Activated naive CD8-positive, alpha-beta T cell treated with anti-CD3 and anti-CD28 coated beads, Interleukin-2, amount 10 ng/mL, durations not matched to agents 7 days and 5 days (primary cell): ENCODE results near the gene DBH. TPM values are rescaled to one million over a fixed set of nuclear protein-coding genes. Genes with fewer than 3 reads are reported as not detected.
A peak's percentile ranks its signal among the peaks of the same experiment; 100 is the strongest.

Experiments used
- ATAC-seq: fragments of 150-1000 bp; cut with Tn5 transposase; one replicate; pipeline ENCODE4 v1.10.0; 2021; ENCODE audit warnings: low read depth, moderate library complexity
- POLR2A ChIA-PET: fragments of 350-600 bp; sonication (Branson Sonifier 250); formaldehyde crosslinking; loops from one replicate; lab custom pipeline; 2021; ENCODE audit warnings: antibody characterized with exemption; lab: Charles Lee
- DNase-seq: peaks from one replicate; pipeline ENCODE4 v3.0.0; 2021
- H3K27ac Mint-ChIP-seq: one replicate; pipeline ENCODE4 v1.8.0; 2022; ENCODE audit warnings: mild to moderate bottlenecking, mixed read lengths
- H3K27me3 Mint-ChIP-seq: one replicate; pipeline ENCODE4 v1.8.0; 2022; ENCODE audit warnings: mild to moderate bottlenecking, moderate library complexity, mixed read lengths
- H3K36me3 Mint-ChIP-seq: one replicate; pipeline ENCODE4 v1.8.0; 2021; ENCODE audit warnings: mild to moderate bottlenecking, mixed read lengths
- H3K4me1 Mint-ChIP-seq: one replicate; pipeline ENCODE4 v1.8.0; 2021; ENCODE audit warnings: mixed read lengths
- H3K4me3 Mint-ChIP-seq: one replicate; pipeline ENCODE4 v1.8.0; 2022; ENCODE audit warnings: mild to moderate bottlenecking, moderate library complexity, mixed read lengths
- H3K9me3 Mint-ChIP-seq: one replicate; pipeline ENCODE4 v1.8.0; 2021; ENCODE audit warnings: mixed read lengths
- total RNA-seq, 2 experiments: library from RNA; stranded (reverse); gene quantifications; one replicate each; pipeline ENCODE4 v1.2.3, GENCODE V29; 2021

Gene DBH
- total RNA-seq, 2 experiments from 2014 or later: not detected

- no peak for ATAC-seq
- POLR2A ChIA-PET: interaction anchor here (1.1 to 1.4 kb wide), 2 partner anchors 18 to 24 kb away, joined by 3 to 4 read pairs; no protein-coding TSS in a partner anchor
- no peaks in the 10 kb centered on the region for H3K36me3 Mint-ChIP-seq
- H3K4me3 Mint-ChIP-seq: no peak overlapping the region
- H3K9me3 Mint-ChIP-seq: no peaks in the 10 kb centered on the region
- peaks cover 5% of the 10 kb centered on the region for H3K4me1 Mint-ChIP-seq
- no peak for DNase-seq
- H3K27ac Mint-ChIP-seq: no peak overlapping the region
- H3K27me3 Mint-ChIP-seq: peaks cover 49% of the 10 kb centered on the region
Measured at GRCh38 chr9:133659516-133659915, 23.4 kb downstream of the DBH start.

- no peak overlapping the region for H3K27ac Mint-ChIP-seq
Measured at GRCh38 chr9:133661846-133662540, 25.8 kb downstream of the DBH start.

GRCh38 chr9:133664173-133665050, 28.2 kb downstream of the DBH start:
- DNase-seq (no peak), ATAC-seq (no peak)
- peaks cover 8% of the 10 kb centered on the region for H3K27me3 Mint-ChIP-seq
- H3K4me3 Mint-ChIP-seq: no peak overlapping the region
- POLR2A ChIA-PET: no interaction called here
- H3K9me3 Mint-ChIP-seq: no peaks in the 10 kb centered on the region
- H3K27ac Mint-ChIP-seq: no peak overlapping the region
- no peaks in the 10 kb centered on the region for H3K36me3 Mint-ChIP-seq
- H3K4me1 Mint-ChIP-seq: no peaks in the 10 kb centered on the region

More at GRCh38 chr9:133661846-133662540, 25.8 kb downstream of the DBH start:
- Mint-ChIP-seq H3K9me3 (no peaks in the 10 kb centered on the region), H3K4me3 (no peak overlapping the region), H3K4me1 (peaks cover 3% of the 10 kb centered on the region), H3K27me3 (peaks cover 30% of the 10 kb centered on the region), H3K36me3 (no peaks in the 10 kb centered on the region)
- ATAC-seq (no peak), DNase-seq (no peak)
- POLR2A ChIA-PET: no interaction called here

GRCh38 chr9:133665096-133665495, 28.9 kb downstream of the DBH start:
- no peaks in the 10 kb centered on the region for H3K36me3 Mint-ChIP-seq
- peaks cover 1% of the 10 kb centered on the region for H3K27me3 Mint-ChIP-seq
- H3K4me3 Mint-ChIP-seq: no peak overlapping the region
- H3K27ac Mint-ChIP-seq: no peak overlapping the region
- H3K9me3 Mint-ChIP-seq: no peaks in the 10 kb centered on the region
- DNase-seq (no peak), ATAC-seq (no peak)
- H3K4me1 Mint-ChIP-seq: no peaks in the 10 kb centered on the region
- POLR2A ChIA-PET: no interaction called here

- DNase-seq: no peak
- H3K27ac Mint-ChIP-seq: no peak overlapping the region
- H3K4me3 Mint-ChIP-seq: no peak overlapping the region
- ATAC-seq: no peak
- H3K27me3 Mint-ChIP-seq: no peaks in the 10 kb centered on the region
- no peaks in the 10 kb centered on the region for H3K36me3 Mint-ChIP-seq
- no peaks in the 10 kb centered on the region for H3K9me3 Mint-ChIP-seq
- POLR2A ChIA-PET: no interaction called here
- H3K4me1 Mint-ChIP-seq: no peaks in the 10 kb centered on the region
Measured at GRCh38 chr9:133665535-133665934, 29.4 kb downstream of the DBH start.

- ATAC-seq: no peak
- Mint-ChIP-seq H3K4me1 (no peaks in the 10 kb centered on the region), H3K27ac (no peak overlapping the region), H3K27me3 (no peaks in the 10 kb centered on the region), H3K9me3 (no peaks in the 10 kb centered on the region), H3K4me3 (no peak overlapping the region), H3K36me3 (no peaks in the 10 kb centered on the region)
- DNase-seq: no peak
- POLR2A ChIA-PET: no interaction called here
Measured at GRCh38 chr9:133666387-133666786, 30.2 kb downstream of the DBH start.

GRCh38 chr9:133666845-133667244, 30.7 kb downstream of the DBH start:
- no peak overlapping the region for H3K27ac Mint-ChIP-seq
- H3K36me3 Mint-ChIP-seq: no peaks in the 10 kb centered on the region
- no peaks in the 10 kb centered on the region for H3K27me3 Mint-ChIP-seq
- ATAC-seq (no peak), DNase-seq (no peak)
- POLR2A ChIA-PET: no interaction called here
- no peaks in the 10 kb centered on the region for H3K9me3 Mint-ChIP-seq
- H3K4me3 Mint-ChIP-seq: no peak overlapping the region
- no peaks in the 10 kb centered on the region for H3K4me1 Mint-ChIP-seq

GRCh38 chr9:133667759-133668450, 31.7 kb downstream of the DBH start:
- H3K36me3 Mint-ChIP-seq: no peaks in the 10 kb centered on the region
- no peak for DNase-seq
- no peaks in the 10 kb centered on the region for H3K27me3 Mint-ChIP-seq
- ATAC-seq: peak; percentile 32
- no peaks in the 10 kb centered on the region for H3K4me1 Mint-ChIP-seq
- H3K4me3 Mint-ChIP-seq: no peak overlapping the region
- H3K27ac Mint-ChIP-seq: no peak overlapping the region
- no peaks in the 10 kb centered on the region for H3K9me3 Mint-ChIP-seq
- POLR2A ChIA-PET: no interaction called here

GRCh38 chr9:133669182-133669801, 33.1 kb downstream of the DBH start:
- Mint-ChIP-seq H3K36me3 (no peaks in the 10 kb centered on the region), H3K27me3 (no peaks in the 10 kb centered on the region), H3K4me1 (no peaks in the 10 kb centered on the region), H3K27ac (peak overlapping the region; percentile 25), H3K9me3 (no peaks in the 10 kb centered on the region), H3K4me3 (no peak overlapping the region)
- no peak for ATAC-seq
- POLR2A ChIA-PET: no interaction called here
- no peak for DNase-seq

- no peaks in the 10 kb centered on the region for H3K36me3 Mint-ChIP-seq
- no peaks in the 10 kb centered on the region for H3K27me3 Mint-ChIP-seq
- H3K9me3 Mint-ChIP-seq: no peaks in the 10 kb centered on the region
- peaks cover 2% of the 10 kb centered on the region for H3K4me1 Mint-ChIP-seq
- H3K4me3 Mint-ChIP-seq: no peak overlapping the region
- DNase-seq (no peak), ATAC-seq (no peak)
- POLR2A ChIA-PET: no interaction called here
- H3K27ac Mint-ChIP-seq: no peak overlapping the region
Measured at GRCh38 chr9:133670466-133670865, 34.3 kb downstream of the DBH start.

- DNase-seq (no peak), ATAC-seq (no peak)
- no peak overlapping the region for H3K4me3 Mint-ChIP-seq
- H3K9me3 Mint-ChIP-seq: no peaks in the 10 kb centered on the region
- POLR2A ChIA-PET: no interaction called here
- no peaks in the 10 kb centered on the region for H3K27me3 Mint-ChIP-seq
- no peaks in the 10 kb centered on the region for H3K36me3 Mint-ChIP-seq
- H3K27ac Mint-ChIP-seq: peak overlapping the region; percentile 48
- H3K4me1 Mint-ChIP-seq: peaks cover 10% of the 10 kb centered on the region
Measured at GRCh38 chr9:133671371-133671770, 35.2 kb downstream of the DBH start.

GRCh38 chr9:133672503-133673257, 36.5 kb downstream of the DBH start:
- peaks cover 23% of the 10 kb centered on the region for H3K4me1 Mint-ChIP-seq
- ATAC-seq (no peak), DNase-seq (no peak)
- no peak overlapping the region for H3K27ac Mint-ChIP-seq
- no peaks in the 10 kb centered on the region for H3K27me3 Mint-ChIP-seq
- H3K36me3 Mint-ChIP-seq: no peaks in the 10 kb centered on the region
- POLR2A ChIA-PET: interaction anchor here (1.1 to 2.6 kb wide), 2 partner anchors 11 to 29 kb away, joined by 3 to 11 read pairs; no protein-coding TSS in a partner anchor
- H3K9me3 Mint-ChIP-seq: no peaks in the 10 kb centered on the region
- H3K4me3 Mint-ChIP-seq: no peak overlapping the region
